ENCODE results near the gene NUMA1. TPM values are rescaled to one million over a fixed set of nuclear protein-coding genes. Genes with fewer than 3 reads are reported as not detected.

The NUMA1 gene
- total and polyA plus RNA-seq, 2 of the 13 experiments (the other 11 are each of a cell fraction or from before 2014, with no cell fraction given), result 57.3 to 60.2 TPM

GRCh38 chr11:72040491-72041363 lies 39.6 kb downstream of the NUMA1 start:
- Histone ChIP-seq H3K27me3 (ENCODE audit: control insufficient read depth in 1 of 2, insufficient read depth in 2 of 2, low read length in 2 of 2) (no peaks in the 10 kb centered on the region; a peak in 1 of 5 replicates), H4K20me1 (ENCODE audit: insufficient read depth, low read length) (no peaks in the 10 kb centered on the region), H3K4me3 (replicated peaks in 1 of 3; ENCODE audit: insufficient read depth in 1 of 3, low read depth in 2 of 3, low read length in 3 of 3) (peak overlapping the region; percentile 56 to 77 (median 62)), H3K79me2 (ENCODE audit: insufficient read depth, low read length) (peaks cover 61% of the 10 kb centered on the region), H3K36me3 (replicated peaks in 1 of 2; ENCODE audit: control insufficient read depth in 1 of 2, insufficient read depth in 2 of 2, low read length in 2 of 2) (peaks cover 0 to 2% of the 10 kb centered on the region in 2 experiments; a peak in 3 of 5 replicates), H3K4me1 (ENCODE audit: insufficient read depth, low read length) (peaks cover 54% of the 10 kb centered on the region), H2AFZ (ENCODE audit: low read length) (peak overlapping the region; percentile 35), H3K9me3 (ENCODE audit: low read length) (no peaks in the 10 kb centered on the region), H3K9ac (ENCODE audit: insufficient read depth, low read depth, low read length) (peak overlapping the region; percentile 76), H3K27ac (ENCODE audit: extremely low read length, insufficient read depth, low read length) (peak overlapping the region; percentile 86), H3K4me2 (ENCODE audit: low read depth, low read length) (peak overlapping the region; percentile 97)
- peak; percentile 85 for ATAC-seq
- ChIA-PET CTCF (ENCODE audit: low intra/inter-chr PET ratio, low total read pairs) (interaction anchor here (0.8 kb wide), 1 partner anchor 16 kb away, joined by 3 read pairs; no protein-coding TSS in a partner anchor), POLR2A (interaction anchor here (0.6 to 4.1 kb wide), 22 partner anchors 8 to 381 kb away, joined by 3 to 37 read pairs (median 6); partner anchors contain the start of genes ANAPC15, LAMTOR1, LRRC51 and RNF121)
- TSS peak; percentile 65 for BruUV-seq (replicated peaks)
- FAIRE-seq, result peak; percentile 90
- WGBS (ENCODE audit: low lambda C conversion rate), result under 1% methylated on average over 23 of the region's 23 CpGs
- in situ Hi-C loops (cut with HindIII; ENCODE audit: extremely low pct_ligation_motif_present, low pct_unique_long_range_greater_than_20kb) (no loop called here), intact Hi-C loops (cut with micrococcal nuclease; ENCODE audit: unreplicated experiment) (loop anchor here (1.0 kb wide), 1 partner anchor 40 kb away; the partner anchor contains the start of genes LRRC51 and NUMA1)
- DNase-seq (ENCODE audit: low spot score), result peak; percentile 88
- peak; percentile 59 for TF ChIP-seq PHF21A (CRISPR knock-in tag; IDR thresholded peaks at IDR 0.05)
- 0 out of 2 replicates have a peak, but pooled peaks have one; percentile 60 for TF ChIP-seq KAT7 (CRISPR knock-in tag; IDR thresholded peaks at IDR 0.05; ENCODE audit: borderline replicate concordance)
- 0 out of 2 replicates have a peak, but pooled peaks have one; percentile 27 for TF ChIP-seq ZBTB21 (CRISPR knock-in tag; IDR thresholded peaks at IDR 0.05)
- 0 out of 2 replicates have a peak, but pooled peaks have one; percentile 33 for TF ChIP-seq ZNF607 (CRISPR knock-in tag; IDR thresholded peaks at IDR 0.05; ENCODE audit: borderline replicate concordance)
- no peak for TF ChIP-seq GABPA (IDR thresholded peaks at IDR 0.05; ENCODE audit: low read depth, low read length)
- peak; percentile 55 for TF ChIP-seq GABPA (CRISPR knock-in tag; IDR thresholded peaks at IDR 0.05; ENCODE audit: low read depth)
- peak; percentile 89 for TF ChIP-seq ETV5 (CRISPR knock-in tag; IDR thresholded peaks at IDR 0.05; ENCODE audit: borderline replicate concordance)
- TF ChIP-seq PHF8 (CRISPR knock-in tag; IDR thresholded peaks at IDR 0.05), result 0 out of 2 replicates have a peak, but pooled peaks have one; percentile 25
- TF ChIP-seq ZNF556 (CRISPR knock-in tag; IDR thresholded peaks at IDR 0.05; ENCODE audit: borderline replicate concordance), result peak; percentile 35; the same call in 1 of the 2 replicates
- no peak for TF ChIP-seq HNRNPLL (IDR thresholded peaks at IDR 0.05; ENCODE audit: low read depth, low read length, poor library complexity, severe bottlenecking)
- peak; percentile 55 for TF ChIP-seq ARNTL (CRISPR knock-in tag; IDR thresholded peaks at IDR 0.05)
- TF ChIP-seq CENPX (CRISPR knock-in tag; IDR thresholded peaks at IDR 0.05), result no peak
- no peak for TF ChIP-seq SRF (IDR thresholded peaks at IDR 0.05; ENCODE audit: low read depth, low read length)
- TF ChIP-seq ZNF430 (CRISPR knock-in tag; IDR thresholded peaks at IDR 0.05), result 0 out of 2 replicates have a peak, but pooled peaks have one; percentile 25
- TF ChIP-seq POLR2G (IDR thresholded peaks at IDR 0.05; ENCODE audit: low read depth, low read length), result peak; percentile 65; the same call in 1 of the 2 replicates
- no peak for TF ChIP-seq SOX6 (IDR thresholded peaks at IDR 0.05)
- peak; percentile 37; the same call in 1 of the 2 replicates for TF ChIP-seq SOX6 (CRISPR knock-in tag; IDR thresholded peaks at IDR 0.05)
- peak; percentile 46; the same call in 1 of the 2 replicates for TF ChIP-seq ZNF580 (CRISPR knock-in tag; IDR thresholded peaks at IDR 0.05; ENCODE audit: borderline replicate concordance, low read depth)
- TF ChIP-seq NR2C2 (CRISPR knock-in tag; IDR thresholded peaks at IDR 0.05; ENCODE audit: borderline replicate concordance), result peak; percentile 12; the same call in 1 of the 2 replicates
- peak; percentile 44; the same call in 1 of the 2 replicates for TF ChIP-seq MIER3 (CRISPR knock-in tag; IDR thresholded peaks at IDR 0.05; ENCODE audit: borderline replicate concordance)
- TF ChIP-seq IRF2 (CRISPR knock-in tag; IDR thresholded peaks at IDR 0.05), result 0 out of 2 replicates have a peak, but pooled peaks have one; percentile 49
- TF ChIP-seq NKX3-1 (CRISPR knock-in tag; IDR thresholded peaks at IDR 0.05), result no peak
- peak; percentile 58 for TF ChIP-seq SP5 (CRISPR knock-in tag; IDR thresholded peaks at IDR 0.05; ENCODE audit: borderline replicate concordance, low read depth)
- TF ChIP-seq MED1 (CRISPR knock-in tag; IDR thresholded peaks at IDR 0.05), result peak; percentile 54; the same call in 1 of the 2 replicates
- peak; percentile 49; the same call in 1 of the 2 replicates for TF ChIP-seq ZNF205 (CRISPR knock-in tag; IDR thresholded peaks at IDR 0.05)
- no peak for TF ChIP-seq ZNF550 (CRISPR knock-in tag; IDR thresholded peaks at IDR 0.05; ENCODE audit: borderline replicate concordance)
- peak in 1 of 2 experiments; percentile 44; a peak in 2 of 4 replicates for TF ChIP-seq POLR2A (IDR thresholded peaks at IDR 0.05; ENCODE audit: insufficient read depth in 1 of 2, low read depth in 2 of 2, low read length in 2 of 2)
